BJ (cell line): ENCODE data around the gene CMTM1. TPM values are rescaled to one million over a fixed set of nuclear protein-coding genes. Genes with fewer than 3 reads are reported as not detected.
"Not testable (repeated sequence)": the region's sequence is repeated elsewhere in the genome, so short reads cannot be mapped to it uniquely, and the experiment has no call there.

Experiments
- CTCF ChIA-PET: fragments of 350-600 bp; formaldehyde crosslinking; extraction: SDS; loops from one replicate; lab custom pipeline; 2021; ENCODE audit warnings: antibody characterized with exemption, inconsistent platforms; lab: Yijun Ruan, JAX
- POLR2A ChIA-PET: fragments of 300-600 bp; sonication (Branson Sonifier 250); formaldehyde crosslinking; extraction: SDS; loops from one replicate; lab custom pipeline; 2021; ENCODE audit warnings: antibody characterized with exemption; lab: Charles Lee
- DNase-seq: peaks from one replicate; pipeline ENCODE4 v3.0.0-alpha.2; 2011; ENCODE audit warnings: low read depth
- H3K27me3 ChIP-seq: 2 replicates; pipeline ENCODE4 v1.6.0; 2011; ENCODE audit warnings: low read length; ENCODE audit not compliant: control insufficient read depth, insufficient read depth
- H3K36me3 ChIP-seq: 2 replicates; pipeline ENCODE4 v1.5.1; 2011; ENCODE audit warnings: low read length; ENCODE audit not compliant: control insufficient read depth, insufficient read depth
- H3K4me3 ChIP-seq: 2 replicates; pipeline ENCODE4 v1.5.1; 2011; ENCODE audit warnings: low read depth, mild to moderate bottlenecking, control low read depth, low read length
- CTCF ChIP-seq: IDR thresholded peaks from 2 replicates; pipeline ENCODE4 v1.5.1; 2011; ENCODE audit warnings: low read depth, mild to moderate bottlenecking, control low read depth, inconsistent platforms, low read length, moderate library complexity; ENCODE audit not compliant: insufficient read depth
- polyA plus RNA-seq: library from polyadenylated mRNA; depleted of rRNA; stranded (reverse); fragments of >200 nt; gene quantifications from 2 replicates; pipeline ENCODE4 v1.2.3, GENCODE V29; 2011

CMTM1 gene
- polyA plus RNA-seq, 1 experiment: 3.2 TPM

GRCh38 chr16:66590322-66590721 lies 24.1 kb downstream of the CMTM1 start:
- DNase-seq: no peak
- H3K4me3 ChIP-seq: no peak overlapping the region
- ChIA-PET CTCF (interaction anchor here (0.9 to 1.6 kb wide), 2 partner anchors 13 to 236 kb away, joined by 3 read pairs; no protein-coding TSS in a partner anchor), POLR2A (no interaction called here)
- H3K36me3 ChIP-seq: no peaks in the 10 kb centered on the region
- TF ChIP-seq CTCF: no peak
- H3K27me3 ChIP-seq: peaks cover 7% of the 10 kb centered on the region

GRCh38 chr16:66591018-66591417 lies 24.8 kb downstream of the CMTM1 start:
- CTCF ChIA-PET: interaction anchor here (0.9 kb wide), 1 partner anchor 13 kb away, joined by 3 read pairs; no protein-coding TSS in a partner anchor
- DNase-seq: no peak
- no peak overlapping the region for H3K4me3 ChIP-seq
- H3K36me3 ChIP-seq: no peaks in the 10 kb centered on the region
- POLR2A ChIA-PET: no interaction called here
- no peak for TF ChIP-seq CTCF
- H3K27me3 ChIP-seq: peaks cover 7% of the 10 kb centered on the region

GRCh38 chr16:66592241-66592640 lies 26.0 kb downstream of the CMTM1 start:
- Histone ChIP-seq H3K36me3 (no peaks in the 10 kb centered on the region), H3K27me3 (peaks cover 7% of the 10 kb centered on the region), H3K4me3 (no peak overlapping the region)
- CTCF ChIA-PET: no interaction called here
- POLR2A ChIA-PET: no interaction called here
- no peak for DNase-seq
- TF ChIP-seq CTCF: no peak

- ChIA-PET CTCF (interaction anchor here (1.4 kb wide), 1 partner anchor 11 kb away, joined by 4 read pairs; no protein-coding TSS in a partner anchor), POLR2A (interaction anchor here (0.6 kb wide), 1 partner anchor 100 kb away, joined by 3 read pairs; no protein-coding TSS in a partner anchor)
- Histone ChIP-seq H3K36me3 (no peaks in the 10 kb centered on the region), H3K4me3 (no peak overlapping the region), H3K27me3 (peaks cover 7% of the 10 kb centered on the region)
- TF ChIP-seq CTCF: no peak
- DNase-seq: no peak
Measured at GRCh38 chr16:66592814-66593213, 26.6 kb downstream of the CMTM1 start.

- no peak for DNase-seq
- POLR2A ChIA-PET: no interaction called here
- Histone ChIP-seq H3K27me3 (peaks cover 7% of the 10 kb centered on the region), H3K4me3 (no peak overlapping the region), H3K36me3 (no peaks in the 10 kb centered on the region)
- TF ChIP-seq CTCF: no peak
- CTCF ChIA-PET: interaction anchor here (1.2 kb wide), 1 partner anchor 188 kb away, joined by 5 read pairs; no protein-coding TSS in a partner anchor
Measured at GRCh38 chr16:66594739-66595138, 28.5 kb downstream of the CMTM1 start.

- H3K36me3 ChIP-seq, POLR2A ChIA-PET, H3K4me3 ChIP-seq, H3K27me3 ChIP-seq, DNase-seq: not testable (repeated sequence)
- CTCF ChIA-PET: interaction anchor here (1.1 to 1.2 kb wide), 2 partner anchors 146 to 190 kb away, joined by 3 read pairs; no protein-coding TSS in a partner anchor
Measured at GRCh38 chr16:66596559-66596958, 30.3 kb downstream of the CMTM1 start.
